GM20431 (cell line): ENCODE data around the gene RLF.

Source experiments
- in situ Hi-C: fragments of 300-500 bp; cut with MseI, MboI; formaldehyde crosslinking; loops from one replicate; pipeline ENCODE4 v1.15.0; 2020; ENCODE audit warnings: low sequenced_read_pairs; ENCODE audit not compliant: unreplicated experiment

The RLF gene

GRCh38 chr1:40161125-40161887, at the start of gene RLF:
TSS of gene RLF (plus strand) at chr1:40161387. CDS start at chr1:40161400, 13 bp downstream.
- in situ Hi-C loops = no loop called here

GRCh38 chr1:40114400-40114799, 46.8 kb upstream of the RLF start:
- in situ Hi-C loops = no loop called here

- in situ Hi-C loops = no loop called here
Measured at GRCh38 chr1:40120128-40120527, 41.1 kb upstream of the RLF start.

GRCh38 chr1:40122855-40123254, 38.3 kb upstream of the RLF start:
- in situ Hi-C loops = no loop called here

GRCh38 chr1:40130892-40131291, 30.3 kb upstream of the RLF start:
- in situ Hi-C loops = no loop called here

- in situ Hi-C loops = no loop called here
Measured at GRCh38 chr1:40132383-40133311, 28.5 kb upstream of the RLF start.

- in situ Hi-C loops = no loop called here
Measured at GRCh38 chr1:40133312-40133665, 27.9 kb upstream of the RLF start.

GRCh38 chr1:40133839-40134238, 27.3 kb upstream of the RLF start:
- in situ Hi-C loops = no loop called here

GRCh38 chr1:40140211-40140973, 20.8 kb upstream of the RLF start:
- in situ Hi-C loops = loop anchor here (10.0 kb wide), 1 partner anchor 194 kb away; no protein-coding TSS in a partner anchor

GRCh38 chr1:40141878-40142535, 19.2 kb upstream of the RLF start:
- in situ Hi-C loops = loop anchor here (10.0 kb wide), 1 partner anchor 193 kb away; no protein-coding TSS in a partner anchor

GRCh38 chr1:40143891-40144575, 17.2 kb upstream of the RLF start:
- in situ Hi-C loops = loop anchor here (10.0 kb wide), 1 partner anchor 191 kb away; no protein-coding TSS in a partner anchor

GRCh38 chr1:40151457-40152079, 9.6 kb upstream of the RLF start:
- in situ Hi-C loops = no loop called here

- in situ Hi-C loops = no loop called here
Measured at GRCh38 chr1:40153073-40153770, 8.0 kb upstream of the RLF start.

GRCh38 chr1:40155135-40155534, 6.1 kb upstream of the RLF start:
- in situ Hi-C loops = no loop called here

- in situ Hi-C loops = no loop called here
Measured at GRCh38 chr1:40155910-40156309, 5.3 kb upstream of the RLF start.

- in situ Hi-C loops = no loop called here
Measured at GRCh38 chr1:40160806-40161124, 422 bp upstream of the RLF start.

- in situ Hi-C loops = no loop called here
Measured at GRCh38 chr1:40161888-40162397, 756 bp downstream of the RLF start.

GRCh38 chr1:40162753-40163441, 1.7 kb downstream of the RLF start:
- in situ Hi-C loops = no loop called here
